Stimulated activated CD4-positive, alpha-beta T cell treated with anti-CD3 and anti-CD28 coated beads, Interleukin-4, amount 100 ng/mL, for 4 hours (primary cell): Measurements from ENCODE around the gene NEK8.
"Not testable (repeated sequence)": the region's sequence is repeated elsewhere in the genome, so short reads cannot be mapped to it uniquely, and the experiment has no call there.

Experiments used
- DNase-seq, 2 experiments: peaks; one replicate each; pipeline ENCODE4 v3.0.0-alpha.2; 2020

The NEK8 gene

DNA sequence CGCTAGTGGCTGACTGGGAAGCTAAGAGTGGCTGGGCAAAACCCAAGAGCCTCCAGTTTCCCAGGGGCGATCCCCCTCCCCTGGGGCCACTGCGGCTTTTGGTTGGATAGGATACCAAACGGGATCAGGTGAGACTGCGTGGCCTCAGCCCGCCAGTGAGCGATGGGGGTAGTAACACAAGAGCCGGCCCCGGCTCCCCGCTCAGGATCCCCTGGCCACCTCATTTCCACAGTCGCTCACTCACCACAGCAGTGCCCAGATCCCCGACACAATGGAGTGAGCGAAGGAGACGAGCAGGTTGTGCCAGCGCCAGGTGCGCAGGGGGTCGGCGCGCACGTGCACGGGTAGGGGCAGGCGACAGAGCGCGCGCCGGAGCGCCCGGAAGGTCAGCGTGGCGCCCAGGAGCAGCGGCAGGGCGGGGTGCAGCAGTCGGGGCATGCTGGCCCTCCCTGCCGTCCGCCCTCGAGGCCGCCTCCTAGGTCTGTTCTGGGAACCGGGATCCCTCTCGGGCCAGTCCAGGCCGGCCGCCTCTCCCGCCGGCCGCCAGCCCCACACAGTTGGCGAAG lies 2.8 kb upstream of the NEK8 start:
- DNase-seq, result peak in 1 of 2 experiments; percentile 58

DNA sequence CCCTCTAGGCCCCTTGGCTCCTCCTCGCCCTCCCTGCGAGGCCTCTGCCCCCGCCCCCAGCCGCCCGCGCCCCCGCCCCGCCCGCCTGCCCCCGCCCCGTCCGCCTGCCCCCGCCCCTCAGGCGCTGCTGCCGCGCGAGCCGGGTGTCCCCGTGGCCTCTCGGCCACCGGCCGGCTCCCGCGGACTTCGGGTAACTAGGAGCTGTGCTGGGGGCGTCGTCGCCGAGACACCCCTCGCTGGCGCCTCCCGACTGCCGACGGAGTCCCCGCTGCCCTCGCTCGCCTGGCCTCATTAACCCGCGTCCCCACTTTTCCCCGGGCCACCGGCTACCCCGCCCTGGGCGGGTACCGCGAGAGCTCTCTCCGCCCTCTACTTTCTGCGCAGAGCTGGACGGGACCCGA lies 2.4 kb upstream of the NEK8 start, which contains the start of gene TLCD1:
TLCD1 (minus strand) TSS at position 8 of the 401 bp plus-strand sequence. CDS start 136 bp downstream, outside the sequence.
- peak; percentile 55 to 71 for DNase-seq

DNA sequence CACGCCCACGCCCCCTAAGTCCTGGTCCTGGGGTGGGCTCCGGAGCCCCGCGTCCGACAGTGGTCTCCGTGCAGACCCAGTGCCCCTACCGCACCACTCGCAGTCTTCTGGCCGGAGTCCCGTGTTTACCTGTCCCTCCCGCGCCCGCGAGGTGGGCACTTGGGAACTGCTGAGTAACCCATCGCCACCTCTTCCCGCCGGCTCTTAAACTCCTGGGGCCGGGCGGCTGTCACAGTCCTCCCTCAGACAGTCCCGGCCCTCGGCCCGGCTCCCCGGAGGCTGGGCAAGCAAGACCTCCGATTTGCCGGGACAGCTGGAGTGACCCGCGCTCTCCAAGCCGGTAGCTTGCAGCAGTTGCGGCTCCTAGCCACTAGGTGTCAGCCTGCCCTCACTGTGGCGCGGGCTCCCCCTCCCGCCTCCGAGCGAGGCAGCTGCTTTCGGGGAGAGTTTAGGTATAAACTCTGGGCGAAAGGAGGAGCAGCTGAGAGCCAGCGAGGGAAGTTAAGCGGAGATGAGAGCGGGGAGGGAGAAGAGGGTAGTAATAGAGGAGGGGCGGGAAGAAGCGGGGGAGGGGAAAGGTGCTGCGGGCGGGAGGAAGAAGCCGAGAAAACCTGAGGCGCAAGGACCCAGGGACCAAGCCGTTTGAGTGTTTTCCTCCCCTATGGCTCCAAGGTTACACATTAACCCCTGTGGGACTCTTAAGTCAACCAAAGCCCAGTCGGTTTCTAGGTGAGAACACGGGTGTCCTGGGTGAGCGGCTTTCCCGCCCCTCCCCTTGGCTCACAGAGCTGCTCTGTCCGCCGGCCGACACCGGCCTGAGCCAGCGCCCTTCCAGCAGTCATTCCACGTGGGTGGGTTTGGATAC lies 1.7 kb upstream of the NEK8 start:
- peak; percentile 88 for DNase-seq

DNA sequence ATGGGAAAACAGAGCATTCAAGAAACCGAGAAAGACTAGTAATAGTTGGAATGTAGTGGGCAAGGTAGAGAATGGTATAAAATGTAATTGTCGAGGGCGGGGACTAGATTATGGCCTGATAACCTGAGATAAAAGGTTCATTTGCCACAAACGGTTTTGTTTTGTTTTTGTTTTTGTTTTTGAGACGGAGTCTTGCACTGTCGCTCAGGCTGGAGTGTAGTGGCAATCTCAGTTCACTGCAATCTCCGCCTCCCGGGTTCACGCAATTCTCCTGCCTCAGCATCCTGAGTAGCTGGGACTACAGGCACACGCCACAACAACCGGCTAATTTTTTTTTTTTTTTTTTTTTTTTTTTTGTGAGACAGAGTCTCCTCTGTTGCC lies 1.4 kb downstream of the NEK8 start:
- no peak for DNase-seq

DNA sequence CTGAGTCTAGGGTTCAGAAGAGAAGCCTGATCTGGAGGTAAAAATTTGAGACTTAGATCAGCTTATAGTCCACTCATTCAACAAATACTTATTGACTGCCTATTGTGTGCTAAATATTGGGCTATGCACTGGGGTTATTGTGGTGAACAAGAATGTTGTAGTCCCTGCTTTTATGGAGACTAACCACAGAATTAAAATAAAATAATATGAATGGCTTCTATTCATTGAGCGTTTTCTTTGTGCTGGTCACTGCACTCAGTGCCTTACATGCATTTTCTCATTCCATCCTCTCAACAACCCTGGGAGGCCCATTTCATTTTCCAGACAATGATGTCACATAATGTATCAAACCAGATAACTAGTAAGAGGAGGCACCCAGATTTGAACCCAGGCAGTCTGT lies 4.8 kb downstream of the NEK8 start:
- DNase-seq, result no peak

DNA sequence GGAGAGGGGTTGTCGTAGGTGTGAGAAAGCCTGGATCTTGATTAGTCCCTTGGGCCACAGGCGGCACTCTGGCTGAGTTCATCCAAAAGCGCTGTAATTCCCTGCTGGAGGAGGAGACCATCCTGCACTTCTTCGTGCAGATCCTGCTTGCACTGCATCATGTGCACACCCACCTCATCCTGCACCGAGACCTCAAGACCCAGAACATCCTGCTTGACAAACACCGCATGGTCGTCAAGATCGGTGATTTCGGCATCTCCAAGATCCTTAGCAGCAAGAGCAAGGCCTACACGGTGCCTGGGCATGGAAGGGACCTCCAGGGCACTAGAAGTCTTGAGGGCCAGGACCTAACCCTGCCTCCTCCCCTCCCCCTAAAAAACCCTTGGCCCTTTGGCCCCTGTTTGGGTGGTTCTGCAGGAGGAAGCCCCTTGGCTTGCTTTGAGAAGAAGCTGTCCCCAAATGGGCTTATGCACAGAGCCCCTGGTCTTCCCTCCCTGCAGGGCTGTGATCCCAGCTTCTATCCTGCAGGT lies 6.2 kb downstream of the NEK8 start:
- DNase-seq, result no peak

DNA sequence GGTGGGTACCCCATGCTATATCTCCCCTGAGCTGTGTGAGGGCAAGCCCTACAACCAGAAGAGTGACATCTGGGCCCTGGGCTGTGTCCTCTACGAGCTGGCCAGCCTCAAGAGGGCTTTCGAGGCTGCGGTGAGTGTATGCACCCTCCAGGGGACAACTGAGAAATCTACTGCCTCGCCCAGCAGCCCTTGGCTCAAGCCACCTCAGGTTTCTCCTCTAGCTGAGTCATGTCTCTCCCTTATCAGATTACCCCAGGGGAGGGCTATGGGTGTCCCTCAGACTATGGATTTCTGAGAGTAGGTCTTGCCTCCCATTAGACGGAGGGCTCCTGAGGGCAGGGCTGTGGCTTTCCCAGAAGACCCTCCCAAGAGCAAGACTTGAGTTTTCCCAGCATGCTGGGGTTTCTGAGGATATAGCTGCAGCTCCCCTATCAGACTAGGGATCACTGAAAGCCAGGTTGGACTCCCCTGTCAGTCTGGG lies 6.7 kb downstream of the NEK8 start:
- DNase-seq, result no peak

DNA sequence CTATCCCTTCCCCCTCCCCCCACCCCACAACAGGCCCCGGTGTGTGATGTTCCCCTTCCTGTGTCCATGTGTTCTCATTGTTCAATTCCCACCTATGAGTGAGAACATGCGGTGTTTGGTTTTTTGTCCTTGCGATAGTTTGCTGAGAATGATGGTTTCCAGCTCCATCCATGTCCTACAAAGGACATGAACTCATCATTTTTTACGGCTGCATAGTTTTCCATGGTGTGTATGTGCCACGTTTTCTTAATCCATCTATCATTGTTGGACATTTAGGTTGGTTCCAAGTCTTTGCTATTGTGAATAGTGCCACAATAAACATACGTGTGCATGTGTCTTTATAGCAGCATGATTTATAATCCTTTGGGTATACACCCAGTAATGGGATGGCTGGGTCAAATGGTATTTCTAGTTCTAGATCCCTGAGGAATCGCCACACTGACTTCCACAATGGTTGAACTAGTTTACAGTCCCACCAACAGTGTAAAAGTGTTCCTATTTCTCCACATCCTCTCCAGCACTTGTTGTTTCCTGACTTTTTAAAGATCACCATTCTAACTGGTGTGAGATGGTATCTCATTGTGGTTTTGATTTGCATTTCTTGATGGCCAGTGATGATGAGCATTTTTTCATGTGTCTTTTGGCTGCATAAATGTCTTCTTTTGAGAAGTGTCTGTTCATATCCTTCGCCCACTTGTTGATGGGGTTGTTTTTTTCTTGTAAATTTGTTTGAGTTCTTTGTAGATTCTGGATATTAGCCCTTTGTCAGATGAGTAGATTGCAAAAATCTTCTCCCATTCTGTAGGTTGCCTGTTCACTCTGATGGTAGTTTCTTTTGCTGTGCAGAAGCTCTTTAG lies 7.6 kb downstream of the NEK8 start:
- not testable (repeated sequence) for DNase-seq

DNA sequence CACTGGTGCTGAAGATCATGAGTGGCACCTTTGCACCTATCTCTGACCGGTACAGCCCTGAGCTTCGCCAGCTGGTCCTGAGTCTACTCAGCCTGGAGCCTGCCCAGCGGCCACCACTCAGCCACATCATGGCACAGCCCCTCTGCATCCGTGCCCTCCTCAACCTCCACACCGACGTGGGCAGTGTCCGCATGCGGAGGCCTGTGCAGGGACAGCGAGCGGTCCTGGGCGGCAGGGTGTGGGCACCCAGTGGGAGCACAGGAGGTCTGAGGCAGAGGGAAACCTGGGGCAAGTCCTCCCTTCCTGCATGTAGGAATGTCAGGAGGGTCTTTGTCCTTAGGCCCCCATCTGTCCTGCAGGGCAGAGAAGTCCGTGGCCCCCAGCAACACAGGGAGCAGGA lies 8.7 kb downstream of the NEK8 start:
- DNase-seq, result no peak

DNA sequence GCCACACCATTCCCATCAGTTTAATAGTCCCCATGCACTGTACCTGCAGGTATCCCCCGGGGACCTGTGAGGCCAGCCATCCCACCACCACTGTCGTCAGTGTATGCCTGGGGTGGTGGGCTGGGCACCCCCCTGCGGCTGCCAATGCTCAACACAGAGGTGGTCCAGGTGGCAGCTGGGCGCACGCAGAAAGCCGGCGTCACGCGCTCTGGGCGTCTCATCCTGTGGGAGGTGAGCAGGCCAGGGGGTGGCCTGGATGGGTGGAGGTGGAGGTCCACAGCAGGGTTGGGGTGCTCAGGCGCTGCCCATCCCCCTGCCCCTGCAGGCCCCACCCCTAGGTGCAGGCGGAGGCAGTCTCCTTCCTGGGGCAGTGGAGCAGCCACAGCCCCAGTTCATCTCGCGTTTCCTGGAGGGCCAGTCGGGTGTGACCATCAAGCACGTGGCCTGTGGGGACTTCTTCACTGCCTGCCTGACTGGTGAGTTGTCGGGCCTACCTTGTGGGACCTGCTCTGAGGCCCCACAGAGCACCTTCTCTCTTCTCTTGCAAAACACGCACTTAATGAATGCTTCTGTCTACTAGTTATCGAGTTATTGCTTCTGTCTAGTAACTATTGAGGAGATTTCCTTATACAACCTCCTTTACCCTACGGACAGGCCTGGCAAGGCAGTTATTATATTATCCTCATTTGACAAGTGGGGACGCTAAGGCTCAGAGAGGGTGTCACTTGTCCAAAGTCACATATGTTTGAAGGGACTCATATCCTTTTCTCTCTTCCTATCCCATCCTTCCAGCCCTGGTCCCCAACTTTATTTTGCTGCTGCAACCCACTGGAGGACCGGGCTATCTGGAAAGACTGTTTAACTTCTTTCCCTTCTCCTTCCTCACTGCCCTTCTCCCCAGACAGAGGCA lies 9.4 kb downstream of the NEK8 start:
- no peak for DNase-seq

DNA sequence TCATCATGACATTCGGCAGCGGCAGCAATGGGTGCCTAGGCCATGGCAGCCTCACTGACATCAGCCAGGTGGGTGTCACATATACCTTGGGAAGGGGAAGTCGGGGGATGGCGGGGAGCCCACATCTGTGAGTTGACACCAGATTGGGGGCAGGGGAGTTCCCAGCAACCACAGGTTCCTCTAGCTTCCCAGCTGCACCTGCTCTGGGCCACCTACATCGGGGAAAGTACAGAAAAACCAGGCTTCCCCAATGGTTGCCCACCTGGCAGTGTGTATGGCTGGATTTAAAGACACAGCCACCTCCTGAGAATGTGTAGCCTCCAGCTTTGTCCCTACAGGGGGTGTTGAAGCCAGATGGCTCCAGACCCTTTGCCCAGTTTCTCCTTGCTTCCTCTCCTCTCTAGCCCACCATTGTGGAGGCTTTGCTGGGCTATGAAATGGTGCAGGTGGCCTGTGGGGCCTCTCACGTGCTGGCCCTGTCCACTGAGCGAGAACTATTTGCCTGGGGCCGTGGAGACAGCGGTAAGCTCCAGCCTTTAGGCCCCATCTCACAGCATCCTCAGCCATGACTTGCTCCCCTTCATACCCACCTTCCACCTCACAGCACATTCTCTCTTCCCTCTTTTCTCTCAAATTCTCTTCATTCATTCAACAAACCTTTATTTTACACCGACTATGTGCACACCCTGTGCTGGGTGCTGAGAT lies 10.2 kb downstream of the NEK8 start:
- peak; percentile 56 to 88 for DNase-seq

DNA sequence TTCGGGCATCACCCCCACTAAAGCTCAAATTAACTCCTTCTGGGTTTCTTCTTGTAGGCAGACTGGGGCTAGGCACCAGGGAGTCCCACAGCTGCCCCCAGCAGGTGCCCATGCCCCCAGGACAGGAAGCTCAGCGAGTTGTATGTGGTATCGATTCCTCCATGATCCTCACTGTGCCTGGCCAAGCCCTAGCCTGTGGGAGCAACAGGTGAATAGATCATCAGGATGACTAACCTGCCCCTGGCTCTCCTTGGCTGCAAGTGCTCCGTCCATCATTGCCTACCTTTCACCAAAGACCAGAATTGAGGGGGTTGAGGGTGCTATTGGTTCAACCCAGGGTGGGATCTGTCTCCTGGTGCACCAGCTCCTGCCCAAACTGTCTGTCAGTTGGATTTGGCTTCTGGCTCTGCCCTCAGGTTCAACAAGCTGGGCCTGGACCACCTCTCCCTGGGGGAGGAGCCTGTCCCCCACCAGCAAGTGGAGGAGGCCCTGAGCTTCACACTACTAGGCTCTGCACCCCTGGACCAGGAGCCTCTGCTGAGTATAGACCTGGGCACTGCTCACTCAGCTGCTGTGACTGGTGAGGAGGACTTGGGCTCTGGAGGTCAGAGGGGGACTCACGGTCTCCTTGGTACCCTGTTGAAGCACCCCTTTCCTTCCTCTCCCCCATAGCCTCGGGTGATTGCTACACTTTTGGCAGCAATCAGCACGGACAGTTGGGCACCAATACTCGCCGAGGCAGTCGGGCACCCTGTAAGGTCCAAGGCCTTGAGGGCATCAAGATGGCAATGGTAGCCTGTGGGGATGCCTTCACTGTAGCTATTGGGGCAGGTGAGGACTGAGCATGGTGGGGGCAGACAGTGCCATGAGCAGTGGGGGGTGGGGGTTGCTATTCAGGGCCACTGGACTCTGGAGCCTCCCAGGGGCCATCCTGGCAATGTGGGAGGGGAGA lies 12.1 kb downstream of the NEK8 start:
- no peak for DNase-seq

DNA sequence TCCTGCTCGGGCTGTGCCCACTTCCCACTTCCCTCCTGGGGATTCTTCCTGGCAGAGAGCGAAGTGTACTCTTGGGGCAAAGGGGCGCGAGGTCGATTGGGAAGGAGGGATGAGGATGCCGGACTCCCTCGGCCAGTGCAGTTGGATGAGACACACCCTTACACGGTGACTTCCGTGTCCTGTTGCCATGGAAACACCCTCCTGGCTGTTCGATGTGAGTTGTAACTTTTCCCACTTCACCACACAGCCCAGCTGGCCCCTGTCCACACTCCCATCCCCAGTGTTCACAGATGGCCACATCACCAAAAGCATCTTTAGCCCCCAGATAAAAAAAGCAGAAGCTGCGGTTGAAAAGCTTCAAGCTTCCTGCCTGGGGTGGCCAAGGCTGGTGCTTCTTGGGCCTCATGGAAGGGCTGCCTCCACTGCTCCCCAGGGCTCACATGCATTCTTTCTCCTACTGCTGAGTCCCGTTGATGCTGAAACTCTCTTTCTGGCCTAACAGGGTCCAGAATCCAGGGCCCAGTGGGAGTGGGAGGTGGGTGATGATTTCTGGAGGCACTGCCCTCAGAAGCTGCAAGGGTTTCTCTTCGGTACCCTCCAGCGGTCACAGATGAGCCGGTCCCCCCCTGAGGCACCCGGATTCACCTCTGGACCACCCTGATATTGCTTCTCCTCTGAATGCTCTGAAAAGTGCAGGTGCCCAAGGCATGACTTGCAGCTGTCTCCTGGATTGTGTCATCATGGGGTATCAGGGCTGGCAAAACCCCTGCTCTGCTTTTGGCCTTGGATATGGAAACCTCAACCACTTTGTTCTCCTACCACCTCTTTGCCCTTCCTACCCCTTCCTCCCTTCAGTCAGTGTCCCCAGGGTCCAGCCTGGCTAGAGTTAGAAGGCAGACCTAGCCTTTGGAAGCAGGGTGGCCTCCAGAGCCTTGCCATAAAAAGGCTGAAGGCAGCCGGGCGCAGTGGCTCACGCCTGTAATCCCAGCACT lies 13.1 kb downstream of the NEK8 start:
- DNase-seq, result no peak

DNA sequence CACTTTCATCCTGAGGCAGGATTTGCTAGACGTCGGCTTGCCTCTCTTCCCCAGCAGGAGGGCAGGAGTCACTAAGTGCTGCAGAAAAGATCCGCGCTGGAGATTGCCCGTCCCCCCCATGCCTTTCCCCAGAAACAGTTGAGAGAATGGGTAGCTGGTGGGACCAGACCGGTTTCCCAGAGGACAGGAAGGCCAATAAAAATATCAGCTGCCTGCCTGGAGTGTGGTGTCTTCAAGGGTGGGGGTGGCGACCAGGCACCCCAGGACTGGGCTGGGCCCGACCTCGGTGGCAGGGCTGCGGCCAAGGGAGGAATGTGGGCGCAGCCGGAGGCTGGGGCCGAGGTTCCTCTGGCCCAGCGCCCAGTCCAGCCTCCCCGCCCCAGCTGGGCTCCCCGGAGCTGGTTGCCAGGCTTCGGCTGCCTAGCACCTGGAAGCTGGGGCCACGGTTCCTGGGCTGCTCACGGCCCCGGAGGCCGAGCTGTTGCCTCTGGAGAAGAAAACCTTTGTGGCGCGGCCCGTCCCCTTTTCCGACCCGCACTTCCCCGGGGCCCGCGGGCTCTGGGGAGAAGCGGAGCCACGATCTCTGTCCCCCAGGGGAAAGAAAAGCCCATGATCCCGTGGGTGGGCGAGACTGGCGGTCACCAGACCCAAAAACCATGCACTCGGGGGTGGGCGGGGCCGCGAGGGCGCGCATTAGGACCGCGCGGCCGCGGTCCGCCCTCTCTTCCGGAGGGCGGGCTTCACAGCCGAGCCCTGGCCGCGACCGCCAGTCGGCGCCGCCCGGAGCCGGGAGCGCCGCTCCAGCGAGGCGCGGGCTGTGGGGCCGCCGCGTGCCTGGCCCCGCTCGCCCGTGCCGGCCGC lies 14.9 kb downstream of the NEK8 start, which contains the start of gene TRAF4:
TRAF4 (plus strand) TSS at position 769 of the 861 bp plus-strand sequence. CDS start 102 bp downstream, outside the sequence.
- peak; percentile 76 to 84 for DNase-seq

DNA sequence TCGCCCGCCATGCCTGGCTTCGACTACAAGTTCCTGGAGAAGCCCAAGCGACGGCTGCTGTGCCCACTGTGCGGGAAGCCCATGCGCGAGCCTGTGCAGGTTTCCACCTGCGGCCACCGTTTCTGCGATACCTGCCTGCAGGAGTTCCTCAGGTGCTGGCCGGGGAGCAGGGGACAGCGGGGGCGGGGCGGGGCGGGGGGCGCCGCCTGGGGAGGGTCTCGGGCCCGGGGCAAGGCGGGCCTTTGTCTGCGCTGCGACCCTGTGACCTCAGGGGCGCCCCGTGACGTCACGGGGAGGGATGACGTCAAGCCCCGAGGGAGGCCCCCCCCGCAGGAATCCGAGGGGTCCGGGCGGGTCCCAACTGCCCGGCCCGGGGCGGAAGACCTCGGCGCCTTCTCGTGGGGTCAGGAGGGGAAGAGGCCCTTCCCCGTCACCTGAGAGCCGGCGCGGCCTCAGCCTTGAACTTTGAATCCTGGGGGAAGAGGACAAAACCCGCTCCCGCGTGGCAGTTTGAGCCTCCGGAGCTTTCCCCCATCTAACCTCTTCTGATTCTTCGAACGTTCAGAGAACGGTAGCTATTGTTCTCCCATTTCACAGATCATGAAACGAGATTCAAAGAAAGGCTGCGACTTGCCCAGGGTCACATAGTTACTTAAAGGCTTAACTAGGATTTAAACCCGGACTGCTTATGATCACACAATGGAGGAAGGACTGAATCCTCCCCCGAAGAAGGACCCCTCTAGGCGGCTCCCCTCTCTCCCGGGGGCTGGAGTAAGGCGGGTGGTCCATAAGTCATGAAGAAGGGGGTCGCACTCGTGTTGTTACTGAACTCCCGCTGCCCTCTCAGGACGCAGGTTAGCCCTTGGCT lies 15.8 kb downstream of the NEK8 start:
- DNase-seq, result peak; percentile 65 to 78

DNA sequence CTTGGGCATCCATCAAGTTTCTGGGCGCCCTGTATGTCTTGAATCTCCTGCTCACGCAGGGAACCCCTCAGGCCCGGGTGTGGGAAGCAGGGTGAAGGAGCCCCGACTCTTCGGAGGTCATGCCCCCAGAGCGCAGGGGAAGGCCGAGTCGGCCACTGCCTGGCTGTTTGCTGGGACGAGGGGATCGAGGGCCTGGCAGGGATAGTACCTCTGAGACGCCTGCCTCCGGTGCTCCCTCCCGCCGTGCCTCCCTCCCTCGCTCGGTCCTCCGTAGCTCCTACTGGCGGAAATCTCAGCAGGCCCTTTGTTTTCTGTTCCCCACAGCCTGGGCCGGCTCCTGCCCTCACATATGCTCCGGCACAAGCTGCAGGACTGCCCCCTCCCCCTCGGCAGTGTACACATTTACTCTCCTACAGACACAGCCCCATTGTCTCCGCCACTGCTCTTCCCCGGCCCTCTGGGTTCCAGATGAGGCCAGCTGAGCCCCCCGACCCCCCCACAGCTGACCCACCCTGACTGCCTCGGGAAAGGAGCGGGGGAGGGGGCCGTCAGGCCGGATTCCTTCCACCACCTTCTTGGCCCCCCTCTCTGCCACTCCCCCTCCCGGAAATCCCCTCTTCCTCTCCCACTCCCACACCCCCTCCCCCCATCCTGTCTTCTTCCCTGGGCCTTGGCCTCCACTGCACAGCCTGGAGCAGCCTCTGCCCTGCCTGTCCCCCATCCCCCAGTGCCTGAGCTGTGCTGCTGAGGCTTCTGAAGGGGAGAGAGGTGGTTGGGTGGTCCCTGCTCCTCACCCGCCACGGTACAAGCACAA lies 16.6 kb downstream of the NEK8 start:
- DNase-seq, result peak; percentile 27 to 34
